ENCODE measurements around the gene BEND6.
"Not testable (repeated sequence)": the region's sequence is repeated elsewhere in the genome, so short reads cannot be mapped to it uniquely, and the experiment has no call there.

- TF ChIP-seq CTCF, POLR2AphosphoS5 (IDR thresholded peaks at IDR 0.05): not testable (repeated sequence)
Measured at GRCh38 chr6:57047257-57047585, 92.3 kb downstream of the BEND6 start.
